ENCODE measurements around the gene P2RY2. TPM values are rescaled to one million over a fixed set of nuclear protein-coding genes. Genes with fewer than 3 reads are reported as not detected.

The P2RY2 gene
- total and polyA plus RNA-seq, 10 of the 15 experiments (the other 5 are each of a cell fraction or from before 2014, with no cell fraction given): 0.03 to 0.23 (median 0.17) TPM; not detected in 7

DNA sequence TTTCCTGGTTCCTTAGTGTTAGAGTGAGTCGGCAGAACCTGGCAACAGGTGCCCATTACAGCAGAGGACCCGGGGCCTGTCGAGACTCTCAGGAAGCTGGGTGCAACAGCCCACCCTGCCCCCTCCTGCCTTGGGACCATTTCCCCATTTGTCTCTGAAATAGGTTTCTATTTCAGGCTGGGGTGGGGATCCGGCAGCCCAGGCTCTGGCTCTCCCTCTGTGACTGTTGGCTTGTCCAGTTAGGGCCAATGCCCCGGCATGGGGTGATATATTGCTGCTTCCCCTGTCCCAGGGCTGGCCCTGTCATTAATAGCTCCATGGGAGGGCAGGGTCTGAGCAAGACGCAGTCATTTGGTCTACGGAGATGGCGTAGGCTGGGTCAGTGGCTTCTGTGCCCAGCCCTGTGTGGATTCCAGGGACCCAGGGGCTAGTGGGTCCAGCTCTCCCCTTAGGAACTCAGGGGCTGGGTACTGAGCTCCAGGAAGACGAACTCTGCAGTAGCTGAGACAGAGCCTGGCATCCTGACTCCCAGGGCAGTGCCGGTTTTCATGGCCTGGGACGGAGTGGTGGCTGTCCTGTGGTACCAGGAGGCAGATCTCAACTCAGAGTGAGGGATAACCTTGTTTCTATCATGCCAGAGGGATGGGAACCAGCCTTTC, 56.8 kb downstream of the P2RY2 start:
- FAIRE-seq (no peak), ATAC-seq (no peak), DNase-seq (ENCODE audit: low read depth, low spot score) (no peak)
- Histone ChIP-seq H3K27me3 (replicated peaks in 1 of 2; ENCODE audit: control insufficient read depth in 2 of 2, insufficient read depth in 2 of 2, low read length in 1 of 2) (no peaks in the 10 kb centered on the region; a peak in 1 of 4 replicates), H4K20me1 (ENCODE audit: control insufficient read depth, insufficient read depth) (no peaks in the 10 kb centered on the region), H3K27ac (ENCODE audit: control insufficient read depth, insufficient read depth) (no peak overlapping the region), H3K36me3 (ENCODE audit: control insufficient read depth in 2 of 2, insufficient read depth in 2 of 2, low read length in 1 of 2) (no peaks in the 10 kb centered on the region), H3K4me2 (ENCODE audit: control insufficient read depth, insufficient read depth) (no peak overlapping the region), H2AFZ (ENCODE audit: control insufficient read depth, low read depth, low read length) (no peak overlapping the region), H3K4me3 (no peak overlapping the region), H3K79me2 (ENCODE audit: control insufficient read depth, insufficient read depth, low read length) (no peaks in the 10 kb centered on the region), H3K9me3 (replicated peaks; ENCODE audit: control insufficient read depth, insufficient read depth, low read length) (no peaks in the 10 kb centered on the region), H3K4me1 (ENCODE audit: control insufficient read depth, insufficient read depth, low read length) (peaks cover 30% of the 10 kb centered on the region), H3K9ac (ENCODE audit: control insufficient read depth, insufficient read depth, low read length) (no peak overlapping the region)
- ChIA-PET POLR2A (interaction anchor here (0.7 kb wide), 1 partner anchor 556 kb away, joined by 3 read pairs; no protein-coding TSS in a partner anchor), CTCF (interaction anchor here (1.0 to 1.6 kb wide), 5 partner anchors 12 to 62 kb away, joined by 4 to 6 read pairs (median 4); no protein-coding TSS in a partner anchor), RAD21 (ENCODE audit: unreplicated experiment) (no interaction called here), SMC1A (ENCODE audit: uncharacterized antibody, unreplicated experiment) (interaction anchor here (0.6 to 3.1 kb wide), 3 partner anchors 13 to 443 kb away, joined by 3 to 11 read pairs (median 3); no protein-coding TSS in a partner anchor)
- in situ Hi-C loops (cut with MboI) (no loop called here), intact Hi-C loops (cut with micrococcal nuclease; ENCODE audit: unreplicated experiment) (no loop called here)
- WGBS (ENCODE audit: insufficient coverage, insufficient replicate concordance, low lambda C conversion rate, missing lambda C conversion rate): 44% methylated on average over 11 of the region's 11 CpGs
- TF ChIP-seq NRF1 (conservative IDR thresholded peaks at IDR 0.05; ENCODE audit: low read depth, low read length): no peak
- TF ChIP-seq HDAC6 (IDR thresholded peaks at IDR 0.05; ENCODE audit: unreplicated experiment): no peak
- TF ChIP-seq TCF7 (IDR thresholded peaks at IDR 0.05; ENCODE audit: borderline replicate concordance): no peak
- no peak for TF ChIP-seq ZNF274 (IDR thresholded peaks at IDR 0.05; ENCODE audit: insufficient read depth, insufficient read length)
- TF ChIP-seq LARP7 (IDR thresholded peaks at IDR 0.05): no peak
- TF ChIP-seq SMAD1 (IDR thresholded peaks at IDR 0.05; ENCODE audit: low read depth, partially characterized antibody): no peak
- no peak for TF ChIP-seq JUND (IDR thresholded peaks at IDR 0.05; ENCODE audit: low read depth, low read length)
- TF ChIP-seq FOXK2 (IDR thresholded peaks at IDR 0.05): no peak
- TF ChIP-seq BMI1 (IDR thresholded peaks at IDR 0.05; ENCODE audit: borderline replicate concordance): no peak
- no peak for TF ChIP-seq RAD21 (IDR thresholded peaks at IDR 0.05; ENCODE audit: insufficient read depth, low read depth, low read length)
- no peak for TF ChIP-seq MXI1 (IDR thresholded peaks at IDR 0.05; ENCODE audit: low read depth, low read length)
- TF ChIP-seq, protein P1, sequence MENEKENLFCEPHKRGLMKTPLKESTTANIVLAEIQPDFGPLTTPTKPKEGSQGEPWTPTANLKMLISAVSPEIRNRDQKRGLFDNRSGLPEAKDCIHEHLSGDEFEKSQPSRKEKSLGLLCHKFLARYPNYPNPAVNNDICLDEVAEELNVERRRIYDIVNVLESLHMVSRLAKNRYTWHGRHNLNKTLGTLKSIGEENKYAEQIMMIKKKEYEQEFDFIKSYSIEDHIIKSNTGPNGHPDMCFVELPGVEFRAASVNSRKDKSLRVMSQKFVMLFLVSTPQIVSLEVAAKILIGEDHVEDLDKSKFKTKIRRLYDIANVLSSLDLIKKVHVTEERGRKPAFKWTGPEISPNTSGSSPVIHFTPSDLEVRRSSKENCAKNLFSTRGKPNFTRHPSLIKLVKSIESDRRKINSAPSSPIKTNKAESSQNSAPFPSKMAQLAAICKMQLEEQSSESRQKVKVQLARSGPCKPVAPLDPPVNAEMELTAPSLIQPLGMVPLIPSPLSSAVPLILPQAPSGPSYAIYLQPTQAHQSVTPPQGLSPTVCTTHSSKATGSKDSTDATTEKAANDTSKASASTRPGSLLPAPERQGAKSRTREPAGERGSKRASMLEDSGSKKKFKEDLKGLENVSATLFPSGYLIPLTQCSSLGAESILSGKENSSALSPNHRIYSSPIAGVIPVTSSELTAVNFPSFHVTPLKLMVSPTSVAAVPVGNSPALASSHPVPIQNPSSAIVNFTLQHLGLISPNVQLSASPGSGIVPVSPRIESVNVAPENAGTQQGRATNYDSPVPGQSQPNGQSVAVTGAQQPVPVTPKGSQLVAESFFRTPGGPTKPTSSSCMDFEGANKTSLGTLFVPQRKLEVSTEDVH (IDR thresholded peaks at IDR 0.05; ENCODE audit: low read depth, partially characterized antibody): no peak
- TF ChIP-seq YY1 (IDR thresholded peaks at IDR 0.05; ENCODE audit: low read depth, low read length): no peak
- TF ChIP-seq MEF2A (IDR thresholded peaks at IDR 0.05; ENCODE audit: insufficient read depth, low read depth, low read length): no peak
- TF ChIP-seq, protein P2, sequence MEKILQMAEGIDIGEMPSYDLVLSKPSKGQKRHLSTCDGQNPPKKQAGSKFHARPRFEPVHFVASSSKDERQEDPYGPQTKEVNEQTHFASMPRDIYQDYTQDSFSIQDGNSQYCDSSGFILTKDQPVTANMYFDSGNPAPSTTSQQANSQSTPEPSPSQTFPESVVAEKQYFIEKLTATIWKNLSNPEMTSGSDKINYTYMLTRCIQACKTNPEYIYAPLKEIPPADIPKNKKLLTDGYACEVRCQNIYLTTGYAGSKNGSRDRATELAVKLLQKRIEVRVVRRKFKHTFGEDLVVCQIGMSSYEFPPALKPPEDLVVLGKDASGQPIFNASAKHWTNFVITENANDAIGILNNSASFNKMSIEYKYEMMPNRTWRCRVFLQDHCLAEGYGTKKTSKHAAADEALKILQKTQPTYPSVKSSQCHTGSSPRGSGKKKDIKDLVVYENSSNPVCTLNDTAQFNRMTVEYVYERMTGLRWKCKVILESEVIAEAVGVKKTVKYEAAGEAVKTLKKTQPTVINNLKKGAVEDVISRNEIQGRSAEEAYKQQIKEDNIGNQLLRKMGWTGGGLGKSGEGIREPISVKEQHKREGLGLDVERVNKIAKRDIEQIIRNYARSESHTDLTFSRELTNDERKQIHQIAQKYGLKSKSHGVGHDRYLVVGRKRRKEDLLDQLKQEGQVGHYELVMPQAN (conservative IDR thresholded peaks at IDR 0.05): no peak
- TF ChIP-seq, protein P3, sequence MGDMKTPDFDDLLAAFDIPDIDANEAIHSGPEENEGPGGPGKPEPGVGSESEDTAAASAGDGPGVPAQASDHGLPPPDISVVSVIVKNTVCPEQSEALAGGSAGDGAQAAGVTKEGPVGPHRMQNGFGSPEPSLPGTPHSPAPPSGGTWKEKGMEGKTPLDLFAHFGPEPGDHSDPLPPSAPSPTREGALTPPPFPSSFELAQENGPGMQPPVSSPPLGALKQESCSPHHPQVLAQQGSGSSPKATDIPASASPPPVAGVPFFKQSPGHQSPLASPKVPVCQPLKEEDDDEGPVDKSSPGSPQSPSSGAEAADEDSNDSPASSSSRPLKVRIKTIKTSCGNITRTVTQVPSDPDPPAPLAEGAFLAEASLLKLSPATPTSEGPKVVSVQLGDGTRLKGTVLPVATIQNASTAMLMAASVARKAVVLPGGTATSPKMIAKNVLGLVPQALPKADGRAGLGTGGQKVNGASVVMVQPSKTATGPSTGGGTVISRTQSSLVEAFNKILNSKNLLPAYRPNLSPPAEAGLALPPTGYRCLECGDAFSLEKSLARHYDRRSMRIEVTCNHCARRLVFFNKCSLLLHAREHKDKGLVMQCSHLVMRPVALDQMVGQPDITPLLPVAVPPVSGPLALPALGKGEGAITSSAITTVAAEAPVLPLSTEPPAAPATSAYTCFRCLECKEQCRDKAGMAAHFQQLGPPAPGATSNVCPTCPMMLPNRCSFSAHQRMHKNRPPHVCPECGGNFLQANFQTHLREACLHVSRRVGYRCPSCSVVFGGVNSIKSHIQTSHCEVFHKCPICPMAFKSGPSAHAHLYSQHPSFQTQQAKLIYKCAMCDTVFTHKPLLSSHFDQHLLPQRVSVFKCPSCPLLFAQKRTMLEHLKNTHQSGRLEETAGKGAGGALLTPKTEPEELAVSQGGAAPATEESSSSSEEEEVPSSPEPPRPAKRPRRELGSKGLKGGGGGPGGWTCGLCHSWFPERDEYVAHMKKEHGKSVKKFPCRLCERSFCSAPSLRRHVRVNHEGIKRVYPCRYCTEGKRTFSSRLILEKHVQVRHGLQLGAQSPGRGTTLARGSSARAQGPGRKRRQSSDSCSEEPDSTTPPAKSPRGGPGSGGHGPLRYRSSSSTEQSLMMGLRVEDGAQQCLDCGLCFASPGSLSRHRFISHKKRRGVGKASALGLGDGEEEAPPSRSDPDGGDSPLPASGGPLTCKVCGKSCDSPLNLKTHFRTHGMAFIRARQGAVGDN (IDR thresholded peaks at IDR 0.05): no peak
- no TSS peak for BruUV-seq (replicated peaks)

Data from GM12878 (cell line).